ACC112 (cell line): Measurements from ENCODE around the gene STK11.

Experiments used
- H2AFZ ChIP-seq: fragments of 200-600 bp; sonication (generic); one replicate; pipeline ENCODE4 v1.6.0; 2017; ENCODE audit warnings: antibody characterized with exemption, low read length; ENCODE audit not compliant: unreplicated experiment
- H3K27ac ChIP-seq: fragments of 200-600 bp; sonication (generic); 2 replicates; pipeline ENCODE4 v1.5.1; 2014; ENCODE audit warnings: low read depth, mild to moderate bottlenecking, antibody characterized with exemption, low read length, moderate library complexity
- H3K27me3 ChIP-seq: fragments of 200-600 bp; sonication (generic); 2 replicates; pipeline ENCODE4 v1.6.1; 2014; ENCODE audit warnings: mild to moderate bottlenecking, antibody characterized with exemption, low read length, moderate library complexity, mixed read lengths; ENCODE audit not compliant: insufficient read depth
- H3K36me3 ChIP-seq: fragments of 200-600 bp; sonication (generic); 2 replicates; pipeline ENCODE4 v1.6.1; 2016; ENCODE audit warnings: mild to moderate bottlenecking, antibody characterized with exemption, low read length, moderate library complexity, mixed read lengths; ENCODE audit not compliant: insufficient read depth
- H3K4me1 ChIP-seq: fragments of 200-600 bp; sonication (generic); one replicate; pipeline ENCODE4 v1.6.1; 2016; ENCODE audit warnings: low read length, mixed read lengths; ENCODE audit not compliant: insufficient read depth, unreplicated experiment, control insufficient read depth
- H3K4me3 ChIP-seq: fragments of 200-600 bp; sonication (generic); 2 replicates; pipeline ENCODE4 v1.5.1; 2014; ENCODE audit warnings: mild to moderate bottlenecking, low read depth, low read length
- H3K79me2 ChIP-seq: fragments of 200-600 bp; sonication (generic); one replicate; pipeline ENCODE4 v1.6.0; 2016; ENCODE audit warnings: low read length; ENCODE audit not compliant: control insufficient read depth, unreplicated experiment, insufficient read depth

Gene STK11

GRCh38 chr19:1205114-1206099 lies at the start of gene STK11:
Gene STK11 (plus strand): TSS chr19:1205778. CDS start chr19:1206914, 1,136 bp downstream.
- Histone ChIP-seq H2AFZ (peak within 1 kb of the TSS; percentile 37), H3K4me1 (peaks cover 3% of the 10 kb centered on the region), H3K4me3 (peak within 1 kb of the TSS; percentile 94), H3K27ac (peak within 1 kb of the TSS; percentile 19; the same call in 1 of the 2 replicates), H3K36me3 (no peaks in the 10 kb centered on the region), H3K27me3 (no peaks in the 10 kb centered on the region), H3K79me2 (peaks cover 26% of the 10 kb centered on the region)

- Histone ChIP-seq H3K27ac (peak overlapping the region; percentile 90; the same call in 1 of the 2 replicates), H2AFZ (no peak overlapping the region), H3K27me3 (no peaks in the 10 kb centered on the region), H3K4me1 (peaks cover 20% of the 10 kb centered on the region), H3K79me2 (peaks cover 59% of the 10 kb centered on the region), H3K4me3 (no peak overlapping the region), H3K36me3 (peaks cover 7% of the 10 kb centered on the region; the same call in 1 of the 2 replicates)
Observed at GRCh38 chr19:1156305-1156801, 49.2 kb upstream of the STK11 start.

GRCh38 chr19:1156830-1157615 lies 48.6 kb upstream of the STK11 start:
- Histone ChIP-seq H3K27me3 (no peaks in the 10 kb centered on the region), H3K4me1 (peaks cover 22% of the 10 kb centered on the region), H3K4me3 (no peak overlapping the region), H3K36me3 (peaks cover 4% of the 10 kb centered on the region; the same call in 1 of the 2 replicates), H3K79me2 (peaks cover 56% of the 10 kb centered on the region), H2AFZ (no peak overlapping the region), H3K27ac (no peak overlapping the region)

GRCh38 chr19:1157931-1158884 lies 47.4 kb upstream of the STK11 start:
- peaks cover 58% of the 10 kb centered on the region for H3K79me2 ChIP-seq
- H3K4me3 ChIP-seq: no peak overlapping the region
- H2AFZ ChIP-seq: no peak overlapping the region
- H3K27me3 ChIP-seq: no peaks in the 10 kb centered on the region
- no peaks in the 10 kb centered on the region for H3K36me3 ChIP-seq
- peaks cover 22% of the 10 kb centered on the region for H3K4me1 ChIP-seq
- no peak overlapping the region for H3K27ac ChIP-seq

- Histone ChIP-seq H3K27ac (no peak overlapping the region), H3K36me3 (no peaks in the 10 kb centered on the region), H2AFZ (no peak overlapping the region), H3K79me2 (peaks cover 57% of the 10 kb centered on the region), H3K4me1 (peaks cover 22% of the 10 kb centered on the region), H3K27me3 (no peaks in the 10 kb centered on the region), H3K4me3 (no peak overlapping the region)
Observed at GRCh38 chr19:1158885-1159448, 46.6 kb upstream of the STK11 start.

- Histone ChIP-seq H3K4me3 (no peak overlapping the region), H2AFZ (no peak overlapping the region), H3K4me1 (peaks cover 15% of the 10 kb centered on the region), H3K27me3 (no peaks in the 10 kb centered on the region), H3K27ac (no peak overlapping the region), H3K79me2 (peaks cover 52% of the 10 kb centered on the region), H3K36me3 (no peaks in the 10 kb centered on the region)
Observed at GRCh38 chr19:1159864-1160595, 45.5 kb upstream of the STK11 start.

- H3K79me2 ChIP-seq: peaks cover 58% of the 10 kb centered on the region
- no peak overlapping the region for H3K27ac ChIP-seq
- no peak overlapping the region for H2AFZ ChIP-seq
- H3K4me3 ChIP-seq: no peak overlapping the region
- peaks cover under 1% of the 10 kb centered on the region; the same call in 1 of the 2 replicates for H3K36me3 ChIP-seq
- H3K27me3 ChIP-seq: no peaks in the 10 kb centered on the region
- peaks cover 3% of the 10 kb centered on the region for H3K4me1 ChIP-seq
Observed at GRCh38 chr19:1161716-1162115, 43.9 kb upstream of the STK11 start.

- H3K79me2 ChIP-seq: peaks cover 65% of the 10 kb centered on the region
- H3K4me1 ChIP-seq: peaks cover 8% of the 10 kb centered on the region
- H3K36me3 ChIP-seq: peaks cover 5% of the 10 kb centered on the region; the same call in 1 of the 2 replicates
- H3K27ac ChIP-seq: no peak overlapping the region
- no peaks in the 10 kb centered on the region for H3K27me3 ChIP-seq
- no peak overlapping the region for H3K4me3 ChIP-seq
- no peak overlapping the region for H2AFZ ChIP-seq
Observed at GRCh38 chr19:1162404-1163282, 42.9 kb upstream of the STK11 start.
